ENCODE measurements around the gene NKX3-2.

Gene NKX3-2

GRCh38 chr4:13527981-13528820 lies 16.1 kb downstream of the NKX3-2 start:
- Histone ChIP-seq H3K79me2 (ENCODE audit: insufficient read depth, low read length) (no peaks in the 10 kb centered on the region), H3K9ac (ENCODE audit: low read length) (no peak overlapping the region), H2AFZ (ENCODE audit: low read depth, low read length, severe bottlenecking) (no peak overlapping the region), H3K27ac (ENCODE audit: low read depth, low read length) (no peak overlapping the region), H3K36me3 (ENCODE audit: low read length) (no peaks in the 10 kb centered on the region), H3F3A (ENCODE audit: insufficient read depth) (no peaks in the 10 kb centered on the region), H3K9me2 (replicated peaks; ENCODE audit: insufficient read depth, low read length) (no peaks in the 10 kb centered on the region), H3K4me2 (ENCODE audit: low read depth, low read length, poor library complexity, severe bottlenecking) (peak overlapping the region; percentile 30), H3K4me3 (ENCODE audit: insufficient read depth, low read length, poor library complexity, severe bottlenecking) (no peak overlapping the region), H3K27me3 (ENCODE audit: low read length) (no peaks in the 10 kb centered on the region), H3K9me3 (ENCODE audit: insufficient read depth, low read length) (no peaks in the 10 kb centered on the region), H4K20me1 (ENCODE audit: low read depth, low read length) (no peaks in the 10 kb centered on the region)
- TF ChIP-seq EZH2phosphoT487 (conservative IDR thresholded peaks at IDR 0.05; ENCODE audit: low read length) = no peak
- TF ChIP-seq, protein P1, sequence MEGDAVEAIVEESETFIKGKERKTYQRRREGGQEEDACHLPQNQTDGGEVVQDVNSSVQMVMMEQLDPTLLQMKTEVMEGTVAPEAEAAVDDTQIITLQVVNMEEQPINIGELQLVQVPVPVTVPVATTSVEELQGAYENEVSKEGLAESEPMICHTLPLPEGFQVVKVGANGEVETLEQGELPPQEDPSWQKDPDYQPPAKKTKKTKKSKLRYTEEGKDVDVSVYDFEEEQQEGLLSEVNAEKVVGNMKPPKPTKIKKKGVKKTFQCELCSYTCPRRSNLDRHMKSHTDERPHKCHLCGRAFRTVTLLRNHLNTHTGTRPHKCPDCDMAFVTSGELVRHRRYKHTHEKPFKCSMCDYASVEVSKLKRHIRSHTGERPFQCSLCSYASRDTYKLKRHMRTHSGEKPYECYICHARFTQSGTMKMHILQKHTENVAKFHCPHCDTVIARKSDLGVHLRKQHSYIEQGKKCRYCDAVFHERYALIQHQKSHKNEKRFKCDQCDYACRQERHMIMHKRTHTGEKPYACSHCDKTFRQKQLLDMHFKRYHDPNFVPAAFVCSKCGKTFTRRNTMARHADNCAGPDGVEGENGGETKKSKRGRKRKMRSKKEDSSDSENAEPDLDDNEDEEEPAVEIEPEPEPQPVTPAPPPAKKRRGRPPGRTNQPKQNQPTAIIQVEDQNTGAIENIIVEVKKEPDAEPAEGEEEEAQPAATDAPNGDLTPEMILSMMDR (IDR thresholded peaks at IDR 0.05; ENCODE audit: insufficient read depth, low read length, poor library complexity, severe bottlenecking) = no peak

DNA sequence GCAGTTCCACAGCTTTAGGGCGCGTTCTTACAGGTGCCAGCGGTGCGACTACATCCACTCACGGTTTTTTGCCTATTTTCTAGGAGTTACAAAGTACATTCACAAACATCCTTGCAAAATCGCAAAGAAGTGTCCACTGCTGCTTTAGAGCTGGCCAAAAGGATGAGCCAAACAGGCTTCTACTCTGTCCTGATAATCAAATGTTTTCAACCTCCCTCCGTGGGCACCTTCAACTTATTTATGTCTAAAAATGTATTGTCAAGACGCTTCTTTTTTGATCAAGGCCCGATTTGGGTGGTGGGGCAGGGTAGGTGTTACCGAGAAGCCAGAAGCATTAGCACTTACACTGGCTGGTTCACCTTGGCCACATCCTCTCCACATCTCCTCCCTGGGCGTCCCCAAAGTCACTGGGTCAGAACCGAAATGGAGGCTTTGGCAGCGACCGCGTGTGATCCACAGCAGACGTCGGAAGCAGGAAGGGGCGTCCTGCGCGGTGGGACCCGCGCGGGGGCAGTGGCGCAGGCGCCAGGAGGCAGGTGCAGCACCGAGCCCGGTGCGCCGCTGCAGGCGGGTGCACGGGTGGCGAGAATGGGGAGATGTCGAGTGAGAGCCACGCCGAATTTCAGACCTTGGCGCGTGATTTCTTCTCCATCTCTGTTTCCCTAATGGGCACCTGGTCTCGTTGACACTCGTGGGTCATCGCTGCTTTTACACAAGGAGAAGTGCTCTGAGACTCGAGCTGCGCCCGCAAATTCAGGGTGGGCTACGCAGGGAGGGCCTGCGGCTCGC lies 16.9 kb downstream of the NKX3-2 start:
- Histone ChIP-seq H3K4me3 (ENCODE audit: insufficient read depth, low read length, poor library complexity, severe bottlenecking) (no peak overlapping the region), H3K9me2 (replicated peaks; ENCODE audit: insufficient read depth, low read length) (no peaks in the 10 kb centered on the region)
- TF ChIP-seq EZH2phosphoT487 (conservative IDR thresholded peaks at IDR 0.05; ENCODE audit: low read length) = no peak
- TF ChIP-seq, protein P1 (IDR thresholded peaks at IDR 0.05; ENCODE audit: insufficient read depth, low read length, poor library complexity, severe bottlenecking) = no peak

DNA sequence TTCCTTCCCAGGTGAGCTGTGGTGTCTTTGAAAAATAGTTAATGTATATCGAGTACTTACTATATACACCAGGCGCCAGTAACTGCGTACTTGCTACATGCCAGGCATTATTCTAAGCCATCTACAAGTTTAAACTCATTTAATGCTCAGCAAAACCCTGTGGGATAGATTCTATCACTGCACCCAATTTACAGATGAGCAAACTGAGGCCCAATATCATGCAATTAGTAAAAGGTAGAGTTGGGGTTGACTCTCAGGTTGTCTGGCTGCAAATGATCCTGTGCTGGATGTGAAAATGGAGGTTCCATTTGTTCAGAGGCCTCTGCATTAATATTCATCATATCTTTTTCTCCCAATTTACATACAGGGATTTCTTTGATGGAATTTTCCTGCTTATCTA lies 17.6 kb downstream of the NKX3-2 start:
- no peak for TF ChIP-seq EZH2phosphoT487 (conservative IDR thresholded peaks at IDR 0.05; ENCODE audit: low read length)
- H3K27ac ChIP-seq (ENCODE audit: low read depth, low read length) = no peak overlapping the region
- H3K36me3 ChIP-seq (ENCODE audit: low read length) = no peaks in the 10 kb centered on the region
- H4K20me1 ChIP-seq (ENCODE audit: low read depth, low read length) = no peaks in the 10 kb centered on the region
- H3K4me3 ChIP-seq (ENCODE audit: insufficient read depth, low read length, poor library complexity, severe bottlenecking) = no peak overlapping the region
- H3K9me3 ChIP-seq (ENCODE audit: insufficient read depth, low read length) = no peaks in the 10 kb centered on the region
- no peak overlapping the region for H3K4me2 ChIP-seq (ENCODE audit: low read depth, low read length, poor library complexity, severe bottlenecking)
- no peak overlapping the region for H3K9ac ChIP-seq (ENCODE audit: low read length)
- H3F3A ChIP-seq (ENCODE audit: insufficient read depth) = no peaks in the 10 kb centered on the region
- H3K79me2 ChIP-seq (ENCODE audit: insufficient read depth, low read length) = no peaks in the 10 kb centered on the region
- no peaks in the 10 kb centered on the region for H3K9me2 ChIP-seq (replicated peaks; ENCODE audit: insufficient read depth, low read length)
- H3K27me3 ChIP-seq (ENCODE audit: low read length) = no peaks in the 10 kb centered on the region
- no peak overlapping the region for H2AFZ ChIP-seq (ENCODE audit: low read depth, low read length, severe bottlenecking)

More for the DNA sequence above, 16.9 kb downstream of the NKX3-2 start:
- H3K27ac ChIP-seq (ENCODE audit: low read depth, low read length) = no peak overlapping the region
- no peak overlapping the region for H2AFZ ChIP-seq (ENCODE audit: low read depth, low read length, severe bottlenecking)
- H3F3A ChIP-seq (ENCODE audit: insufficient read depth) = no peaks in the 10 kb centered on the region
- H3K27me3 ChIP-seq (ENCODE audit: low read length) = no peaks in the 10 kb centered on the region
- H3K4me2 ChIP-seq (ENCODE audit: low read depth, low read length, poor library complexity, severe bottlenecking) = no peak overlapping the region
- no peak overlapping the region for H3K9ac ChIP-seq (ENCODE audit: low read length)
- no peaks in the 10 kb centered on the region for H3K9me3 ChIP-seq (ENCODE audit: insufficient read depth, low read length)
- no peaks in the 10 kb centered on the region for H4K20me1 ChIP-seq (ENCODE audit: low read depth, low read length)
- no peaks in the 10 kb centered on the region for H3K79me2 ChIP-seq (ENCODE audit: insufficient read depth, low read length)
- H3K36me3 ChIP-seq (ENCODE audit: low read length) = no peaks in the 10 kb centered on the region

Data from SU-DHL-6 (cell line).